ENCODE measurements around the gene TFG. TPM values are rescaled to one million over a fixed set of nuclear protein-coding genes. Genes with fewer than 3 reads are reported as not detected.
A peak's percentile ranks its signal among the peaks of the same experiment; 100 is the strongest.

The TFG gene
- total RNA-seq, 1 donor from 2014 or later, result 64.8 TPM

GRCh38 chr3:100696161-100696560 is 13.1 kb upstream of the TFG start:
- no peak for TF ChIP-seq CTCF (IDR thresholded peaks at IDR 0.05; ENCODE audit: insufficient read depth, low read length, severe bottlenecking)

GRCh38 chr3:100697172-100697571 is 12.1 kb upstream of the TFG start:
- FAIRE-seq (no peak), DNase-seq (ENCODE audit: low read depth) (no peak)
- no peaks in the 10 kb centered on the region for H3K36me3 ChIP-seq (ENCODE audit: control insufficient read depth, insufficient read depth, low read length)
- no peak for TF ChIP-seq CTCF (IDR thresholded peaks at IDR 0.05; ENCODE audit: insufficient read depth, low read length, severe bottlenecking)
- no peak overlapping the region for H3K4me3 ChIP-seq (ENCODE audit: low read depth, low read length)
- peaks cover 2% of the 10 kb centered on the region for H3K27me3 ChIP-seq (ENCODE audit: control insufficient read depth, insufficient read depth, low read length)

More at GRCh38 chr3:100696161-100696560, 13.1 kb upstream of the TFG start:
- Histone ChIP-seq H3K36me3 (ENCODE audit: control insufficient read depth, insufficient read depth, low read length) (no peaks in the 10 kb centered on the region), H3K4me3 (ENCODE audit: low read depth, low read length) (no peak overlapping the region), H3K27me3 (ENCODE audit: control insufficient read depth, insufficient read depth, low read length) (peaks cover 2% of the 10 kb centered on the region)
- DNase-seq (ENCODE audit: low read depth), result peak; percentile 55
- no peak for FAIRE-seq

- Histone ChIP-seq H3K4me3 (ENCODE audit: low read depth, low read length) (no peak overlapping the region), H3K27me3 (ENCODE audit: control insufficient read depth, insufficient read depth, low read length) (peaks cover 2% of the 10 kb centered on the region), H3K36me3 (ENCODE audit: control insufficient read depth, insufficient read depth, low read length) (no peaks in the 10 kb centered on the region)
- no peak for DNase-seq (ENCODE audit: low read depth)
- FAIRE-seq, result no peak
- TF ChIP-seq CTCF (IDR thresholded peaks at IDR 0.05; ENCODE audit: insufficient read depth, low read length, severe bottlenecking), result no peak
Measured at GRCh38 chr3:100697723-100698285, 11.5 kb upstream of the TFG start.

- no peak overlapping the region for H3K4me3 ChIP-seq (ENCODE audit: low read depth, low read length)
- no peaks in the 10 kb centered on the region for H3K36me3 ChIP-seq (ENCODE audit: control insufficient read depth, insufficient read depth, low read length)
- H3K27me3 ChIP-seq (ENCODE audit: control insufficient read depth, insufficient read depth, low read length), result peaks cover 2% of the 10 kb centered on the region
- no peak for FAIRE-seq
- no peak for DNase-seq (ENCODE audit: low read depth)
- no peak for TF ChIP-seq CTCF (IDR thresholded peaks at IDR 0.05; ENCODE audit: insufficient read depth, low read length, severe bottlenecking)
Measured at GRCh38 chr3:100698736-100699135, 10.6 kb upstream of the TFG start.

GRCh38 chr3:100700708-100701107 is 8.6 kb upstream of the TFG start:
- H3K4me3 ChIP-seq (ENCODE audit: low read depth, low read length), result no peak overlapping the region
- H3K27me3 ChIP-seq (ENCODE audit: control insufficient read depth, insufficient read depth, low read length), result peaks cover 2% of the 10 kb centered on the region
- TF ChIP-seq CTCF (IDR thresholded peaks at IDR 0.05; ENCODE audit: insufficient read depth, low read length, severe bottlenecking), result no peak
- H3K36me3 ChIP-seq (ENCODE audit: control insufficient read depth, insufficient read depth, low read length), result no peaks in the 10 kb centered on the region
- FAIRE-seq, result no peak
- DNase-seq (ENCODE audit: low read depth), result no peak
